Ureter (tissue), 1 donor: Measurements from ENCODE around the gene ACSM6. TPM values are rescaled to one million over a fixed set of nuclear protein-coding genes. Genes with fewer than 3 reads are reported as not detected.
"Not testable (repeated sequence)": the region's sequence is repeated elsewhere in the genome, so short reads cannot be mapped to it uniquely, and the experiment has no call there.

Source experiments
- DNase-seq: peaks from one replicate; pipeline ENCODE4 v3.0.0-alpha.2; 2020; ENCODE audit warnings: low spot score
- total RNA-seq: library from RNA; stranded (reverse); gene quantifications from one replicate; pipeline ENCODE4 v1.2.4, GENCODE V29; 2023
- donor health status: DM: yes; HTN: yes; CAD: no.

The ACSM6 gene
- total RNA-seq = 1.8 TPM

GRCh38 chr10:95193944-95194343, at the start of gene ACSM6:
Gene ACSM6, plus strand, starts transcription at chr10:95194238. Its CDS starts 248 bp downstream, at chr10:95194486.
- DNase-seq = no peak

DNA sequence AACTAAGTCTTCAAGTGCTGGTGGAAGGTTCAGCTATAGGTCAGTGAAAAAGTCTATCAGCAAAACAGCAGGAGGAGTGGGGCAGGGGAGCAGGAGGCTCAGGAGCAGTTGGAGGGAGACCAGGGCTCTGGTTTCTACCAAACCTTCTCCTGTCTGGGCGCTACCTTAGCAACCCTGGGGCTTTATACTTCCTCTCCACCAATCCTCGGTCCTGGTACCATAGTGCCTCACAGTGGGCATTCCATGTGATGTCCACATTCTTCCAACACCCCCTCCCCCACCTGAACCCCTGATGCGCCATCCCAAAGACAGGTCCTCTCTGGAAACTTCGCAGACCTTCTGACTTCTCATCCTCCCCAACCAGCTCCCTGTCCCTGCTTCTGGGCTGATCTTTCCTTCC, 25.3 kb upstream of the ACSM6 start:
- DNase-seq = no peak

GRCh38 chr10:95169522-95169921, 24.5 kb upstream of the ACSM6 start:
- DNase-seq = no peak

DNA sequence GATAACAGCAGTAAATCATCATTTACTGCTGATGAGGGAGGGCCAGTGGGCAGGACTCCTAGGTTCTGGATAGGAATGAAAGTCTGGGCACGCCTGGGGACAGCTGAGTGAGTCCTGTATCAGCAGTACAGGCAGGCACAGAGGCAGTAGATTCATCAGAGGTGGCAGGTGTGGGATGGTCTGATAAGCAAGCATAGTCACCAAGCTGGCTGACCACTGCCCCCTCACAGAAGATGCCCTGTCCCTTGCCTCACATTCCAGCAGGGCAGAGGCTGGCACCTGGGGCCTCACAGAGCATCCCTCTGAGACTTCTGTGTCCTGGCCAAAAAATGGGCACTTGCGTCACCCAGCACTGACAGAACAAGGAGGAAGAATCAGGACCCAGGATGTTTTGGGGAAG, 23.2 kb upstream of the ACSM6 start:
- no peak for DNase-seq

DNA sequence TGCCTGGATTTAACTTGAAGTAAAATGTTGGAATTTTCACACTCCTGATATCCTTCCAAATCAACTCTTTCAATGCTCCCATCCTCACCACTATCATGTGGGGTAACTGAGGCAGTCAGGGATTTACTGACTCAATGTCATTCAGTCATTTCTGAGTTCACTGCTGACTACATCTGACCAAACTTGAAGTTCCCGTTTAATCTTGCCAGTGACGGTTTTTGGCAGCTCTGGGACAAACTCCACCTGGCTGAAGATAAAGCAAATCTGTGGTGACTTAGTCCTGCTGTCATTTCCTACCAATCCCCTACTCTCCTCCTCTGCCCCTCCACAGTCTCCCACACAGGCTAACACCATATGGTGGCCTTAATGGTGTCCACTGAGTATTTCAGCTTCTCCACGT, 22.7 kb upstream of the ACSM6 start:
- no peak for DNase-seq

DNA sequence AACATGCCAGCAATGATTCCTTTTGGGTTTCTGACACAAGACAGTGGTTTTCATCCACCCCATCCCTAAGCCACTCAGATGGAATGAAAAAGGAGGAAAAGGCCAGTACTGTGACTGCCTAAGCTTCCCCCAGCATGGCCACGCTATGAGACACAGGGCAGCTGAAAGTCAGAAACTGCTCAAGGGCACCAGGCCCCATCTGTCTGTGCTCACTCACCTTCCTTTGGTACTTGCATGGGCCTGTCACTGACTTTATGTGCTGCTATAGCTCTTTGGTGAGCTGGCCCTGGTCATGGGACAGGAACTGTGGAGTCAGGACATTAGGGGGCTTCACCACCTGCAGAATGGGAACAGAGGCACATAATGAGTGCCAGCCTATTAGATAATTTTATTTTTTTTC, 21.2 kb upstream of the ACSM6 start:
- no peak for DNase-seq

DNA sequence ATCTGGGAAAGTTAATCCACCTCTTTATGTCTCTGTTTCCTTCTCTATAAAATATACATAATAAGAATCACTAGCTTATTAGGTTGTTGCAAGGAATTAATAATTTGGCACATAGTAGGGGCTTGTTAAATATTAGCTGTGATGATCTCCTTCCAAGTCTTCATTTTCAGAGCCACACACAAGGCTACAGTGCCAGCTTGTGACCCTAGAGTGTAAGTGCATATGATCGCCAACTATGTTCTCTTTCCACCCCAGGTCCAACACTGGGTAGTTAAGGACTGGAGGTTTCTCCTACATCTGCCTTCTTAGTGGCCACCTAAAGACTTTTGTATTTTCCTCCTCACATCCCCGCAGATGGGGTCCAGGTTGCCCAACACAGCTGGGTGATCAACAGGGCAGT, 17.9 kb upstream of the ACSM6 start:
- DNase-seq = no peak

DNA sequence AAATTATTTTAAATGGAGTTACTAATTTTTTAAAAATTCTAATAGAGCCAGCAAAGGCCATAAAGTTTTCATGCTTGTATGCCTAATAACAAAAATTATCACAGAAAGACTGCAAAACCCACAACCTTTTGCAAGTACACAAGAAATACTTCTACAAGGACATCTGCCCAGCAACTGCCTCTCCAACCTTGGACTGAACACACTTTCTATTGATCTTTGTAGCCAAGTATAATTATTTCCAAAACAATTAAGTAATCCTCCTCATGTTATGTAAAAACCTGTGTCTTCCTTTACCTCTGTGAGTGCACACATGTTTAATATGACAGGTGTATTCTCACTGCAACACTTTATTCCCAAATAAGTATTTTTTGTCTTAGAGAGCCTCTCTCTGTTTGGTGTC, 16.6 kb upstream of the ACSM6 start:
- DNase-seq = no peak

GRCh38 chr10:95178266-95178665, 15.8 kb upstream of the ACSM6 start:
- no peak for DNase-seq

DNA sequence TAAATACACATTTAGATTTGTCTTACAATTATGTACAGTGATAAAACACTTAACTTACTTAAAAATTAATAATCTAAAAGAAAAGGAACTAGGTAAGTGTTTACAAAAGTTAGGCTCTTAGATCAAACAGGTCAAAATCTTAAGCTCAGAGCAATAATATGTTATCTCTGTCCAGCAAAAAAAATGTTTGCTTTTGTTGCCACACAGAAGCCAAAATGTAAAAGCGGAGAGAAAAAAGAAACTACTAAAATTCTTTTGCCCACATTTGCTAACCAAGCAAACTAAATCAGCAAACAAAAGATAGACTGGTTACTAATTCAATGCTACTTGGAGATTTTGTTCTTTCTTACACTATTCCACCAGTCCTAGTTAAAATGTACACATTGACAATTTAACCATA, 15.2 kb upstream of the ACSM6 start:
- no peak for DNase-seq

DNA sequence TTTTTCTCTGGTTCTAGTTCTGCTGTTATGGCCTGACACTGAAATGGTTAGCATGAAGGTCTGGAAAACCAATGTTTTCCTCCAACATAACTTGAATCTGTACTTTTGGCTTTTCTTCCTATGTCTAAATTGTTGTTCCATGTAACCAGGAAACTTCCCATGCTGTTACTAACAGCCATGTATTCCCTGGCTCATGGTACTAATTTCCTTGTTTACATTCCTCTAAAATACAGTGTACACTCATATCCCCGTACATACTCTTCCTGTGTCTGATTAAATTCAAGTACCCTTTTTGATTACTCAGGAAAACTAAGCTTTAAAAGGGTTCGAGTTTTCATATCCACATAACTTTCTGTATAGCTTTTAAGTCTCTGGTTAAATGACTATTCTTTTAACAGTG, 12.3 kb upstream of the ACSM6 start:
- DNase-seq = no peak

- DNase-seq = peak; percentile 91
Observed at GRCh38 chr10:95183271-95184230, 10.5 kb upstream of the ACSM6 start.

GRCh38 chr10:95187617-95188016, 6.4 kb upstream of the ACSM6 start:
- DNase-seq = no peak

- no peak for DNase-seq
Observed at GRCh38 chr10:95188593-95188992, 5.4 kb upstream of the ACSM6 start.

DNA sequence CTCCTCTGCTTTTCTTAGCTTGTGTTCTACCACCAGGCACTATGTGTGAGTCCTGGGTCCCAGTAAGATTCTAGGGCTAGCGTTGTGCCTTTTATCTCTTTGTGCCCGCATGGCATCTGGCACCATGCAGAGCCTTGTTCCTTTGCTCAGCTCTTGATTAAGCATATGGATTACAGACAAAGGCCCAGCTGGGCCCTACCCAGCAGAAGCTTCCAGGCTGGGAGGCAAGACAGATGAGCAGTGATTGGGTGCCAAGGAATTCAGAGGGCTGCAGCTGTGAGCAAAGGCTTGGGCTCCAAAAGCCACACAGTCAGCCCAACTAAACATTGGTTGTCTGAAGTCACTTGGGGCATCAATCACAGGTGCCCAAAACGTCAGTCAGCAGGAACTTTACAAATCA, 2.0 kb downstream of the ACSM6 start:
- no peak for DNase-seq

- no peak for DNase-seq
Observed at GRCh38 chr10:95201736-95202135, 7.7 kb downstream of the ACSM6 start.

GRCh38 chr10:95202865-95203264, 8.8 kb downstream of the ACSM6 start:
- DNase-seq = not testable (repeated sequence)

GRCh38 chr10:95208702-95209391, 14.8 kb downstream of the ACSM6 start:
- DNase-seq = no peak

DNA sequence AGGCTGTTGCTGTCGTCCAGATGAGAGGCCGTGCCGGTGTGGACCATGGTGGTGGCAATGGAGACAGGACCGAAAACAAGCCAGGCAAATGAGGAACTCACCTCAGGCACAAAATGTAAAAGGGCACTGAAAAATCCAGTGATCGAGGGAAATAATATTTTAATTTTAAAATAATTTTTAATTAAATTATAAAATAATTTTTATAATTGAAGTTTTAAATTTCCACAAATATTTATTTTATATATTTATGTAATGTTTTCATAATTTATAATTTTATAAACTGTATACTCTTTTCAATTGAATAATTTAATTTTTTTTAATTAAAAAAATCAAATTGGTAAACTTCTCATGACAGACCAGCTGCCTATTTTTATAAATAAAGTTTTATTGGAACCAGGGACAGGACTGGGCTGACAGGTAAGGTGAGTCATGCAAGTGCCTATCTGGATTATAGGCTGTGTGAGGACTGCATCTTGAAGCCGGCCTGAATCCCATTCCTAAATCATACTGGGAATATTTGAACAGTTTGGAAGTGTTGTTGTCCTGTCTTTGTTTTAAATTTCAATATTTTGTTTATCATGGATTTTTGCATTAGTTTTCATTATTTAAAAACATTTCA, 15.6 kb downstream of the ACSM6 start:
- DNase-seq = no peak

- DNase-seq = no peak
Observed at GRCh38 chr10:95211606-95212279, 17.7 kb downstream of the ACSM6 start.

DNA sequence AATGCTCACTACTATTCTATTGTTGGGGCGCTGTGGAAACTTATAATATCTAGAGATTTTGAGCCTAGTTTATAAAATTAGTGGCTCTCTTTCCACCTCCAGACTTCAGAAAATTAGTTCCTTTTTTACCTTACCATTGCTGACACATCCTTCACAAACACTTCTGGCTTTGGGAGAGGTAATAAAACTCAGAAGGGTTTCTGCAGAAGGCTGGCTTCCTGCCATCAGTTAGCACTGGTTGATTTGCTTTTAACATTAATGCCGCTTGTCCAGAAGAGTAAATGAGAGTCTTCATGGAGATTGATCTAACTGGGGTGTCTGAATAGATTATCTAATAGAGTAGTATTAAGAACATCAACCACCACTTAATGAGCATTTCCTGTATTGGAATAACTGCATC, 20.3 kb downstream of the ACSM6 start:
- no peak for DNase-seq

DNA sequence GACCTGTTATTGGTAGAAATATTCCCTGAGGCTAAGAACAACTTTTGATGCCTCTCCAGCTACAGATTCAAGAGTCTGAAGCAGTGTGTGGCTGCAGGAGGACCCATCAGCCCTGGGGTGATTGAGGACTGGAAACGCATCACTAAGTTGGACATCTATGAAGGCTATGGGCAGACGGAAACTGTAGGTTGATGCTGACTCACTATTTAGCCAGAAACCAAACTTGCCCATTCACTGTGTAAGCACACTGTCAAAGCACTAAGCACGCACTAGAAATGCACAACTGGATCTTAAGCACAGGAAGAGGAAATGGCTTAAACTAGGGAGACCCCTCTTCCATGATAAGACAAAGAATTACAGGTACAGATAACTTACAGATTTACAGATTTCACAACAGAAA, 20.8 kb downstream of the ACSM6 start:
- DNase-seq = no peak
